ENCODE results near the gene FRK. TPM values are rescaled to one million over a fixed set of nuclear protein-coding genes. Genes with fewer than 3 reads are reported as not detected.

Gene FRK
- total RNA-seq, 1 donor from 2014 or later: 0.77 TPM

- peaks cover 9% of the 10 kb centered on the region for H3K4me1 ChIP-seq (ENCODE audit: insufficient read depth, low read length)
- no peak overlapping the region for H3K9ac ChIP-seq (ENCODE audit: low read length)
- no peaks in the 10 kb centered on the region for H3K9me3 Mint-ChIP-seq (ENCODE audit: unreplicated experiment)
- H3K4me1 Mint-ChIP-seq (ENCODE audit: low read depth, unreplicated experiment): peaks cover 20% of the 10 kb centered on the region
- no peaks in the 10 kb centered on the region for H3K27me3 Mint-ChIP-seq (ENCODE audit: low read depth, unreplicated experiment)
- no peaks in the 10 kb centered on the region for H3K36me3 ChIP-seq (ENCODE audit: insufficient read depth, low read length)
- H3K9me3 ChIP-seq (ENCODE audit: insufficient read depth, low read depth, low read length): no peaks in the 10 kb centered on the region
- no peak overlapping the region for H3K27ac Mint-ChIP-seq (ENCODE audit: unreplicated experiment)
- DNase-seq (ENCODE audit: low read depth) (peak; percentile 41), FAIRE-seq (no peak)
- no peak overlapping the region for H2AFZ ChIP-seq (ENCODE audit: low read depth, low read length)
- no peaks in the 10 kb centered on the region for H4K20me1 ChIP-seq (ENCODE audit: insufficient read depth, low read length)
- no peak overlapping the region for H3K4me3 Mint-ChIP-seq (ENCODE audit: unreplicated experiment)
- TF ChIP-seq, protein P1, sequence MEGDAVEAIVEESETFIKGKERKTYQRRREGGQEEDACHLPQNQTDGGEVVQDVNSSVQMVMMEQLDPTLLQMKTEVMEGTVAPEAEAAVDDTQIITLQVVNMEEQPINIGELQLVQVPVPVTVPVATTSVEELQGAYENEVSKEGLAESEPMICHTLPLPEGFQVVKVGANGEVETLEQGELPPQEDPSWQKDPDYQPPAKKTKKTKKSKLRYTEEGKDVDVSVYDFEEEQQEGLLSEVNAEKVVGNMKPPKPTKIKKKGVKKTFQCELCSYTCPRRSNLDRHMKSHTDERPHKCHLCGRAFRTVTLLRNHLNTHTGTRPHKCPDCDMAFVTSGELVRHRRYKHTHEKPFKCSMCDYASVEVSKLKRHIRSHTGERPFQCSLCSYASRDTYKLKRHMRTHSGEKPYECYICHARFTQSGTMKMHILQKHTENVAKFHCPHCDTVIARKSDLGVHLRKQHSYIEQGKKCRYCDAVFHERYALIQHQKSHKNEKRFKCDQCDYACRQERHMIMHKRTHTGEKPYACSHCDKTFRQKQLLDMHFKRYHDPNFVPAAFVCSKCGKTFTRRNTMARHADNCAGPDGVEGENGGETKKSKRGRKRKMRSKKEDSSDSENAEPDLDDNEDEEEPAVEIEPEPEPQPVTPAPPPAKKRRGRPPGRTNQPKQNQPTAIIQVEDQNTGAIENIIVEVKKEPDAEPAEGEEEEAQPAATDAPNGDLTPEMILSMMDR (IDR thresholded peaks at IDR 0.05; ENCODE audit: insufficient read depth, low read depth, low read length): no peak
- no peak for TF ChIP-seq EZH2 (IDR thresholded peaks at IDR 0.05; ENCODE audit: insufficient read depth, low read length)
- no peaks in the 10 kb centered on the region for H3K36me3 Mint-ChIP-seq (ENCODE audit: low read depth, unreplicated experiment)
- no peaks in the 10 kb centered on the region for H3K27me3 ChIP-seq (ENCODE audit: insufficient read depth, low read length)
- H3K79me2 ChIP-seq (ENCODE audit: insufficient read depth, low read length): no peaks in the 10 kb centered on the region
- no peak overlapping the region for H3K4me2 ChIP-seq (ENCODE audit: low read length)
- H3K4me3 ChIP-seq (ENCODE audit: insufficient read depth, low read depth, low read length): no peak overlapping the region
- no peak overlapping the region for H3K27ac ChIP-seq (ENCODE audit: low read depth, low read length)
Measured at GRCh38 chr6:116012471-116012949, 48.2 kb downstream of the FRK start.

- no peak for TF ChIP-seq EZH2 (IDR thresholded peaks at IDR 0.05; ENCODE audit: insufficient read depth, low read length)
- TF ChIP-seq, protein P1 (IDR thresholded peaks at IDR 0.05; ENCODE audit: insufficient read depth, low read depth, low read length): no peak
- Mint-ChIP-seq H3K36me3 (ENCODE audit: low read depth, unreplicated experiment) (no peaks in the 10 kb centered on the region), H3K27me3 (ENCODE audit: low read depth, unreplicated experiment) (no peaks in the 10 kb centered on the region), H3K4me3 (ENCODE audit: unreplicated experiment) (no peak overlapping the region), H3K9me3 (ENCODE audit: unreplicated experiment) (no peaks in the 10 kb centered on the region), H3K27ac (ENCODE audit: unreplicated experiment) (no peak overlapping the region), H3K4me1 (ENCODE audit: low read depth, unreplicated experiment) (peaks cover 20% of the 10 kb centered on the region)
- no peak for DNase-seq (ENCODE audit: low read depth)
- no peaks in the 10 kb centered on the region for H4K20me1 ChIP-seq (ENCODE audit: insufficient read depth, low read length)
- H3K36me3 ChIP-seq (ENCODE audit: insufficient read depth, low read length): no peaks in the 10 kb centered on the region
- no peak overlapping the region for H3K4me3 ChIP-seq (ENCODE audit: insufficient read depth, low read depth, low read length)
- no peaks in the 10 kb centered on the region for H3K79me2 ChIP-seq (ENCODE audit: insufficient read depth, low read length)
- no peak overlapping the region for H3K27ac ChIP-seq (ENCODE audit: low read depth, low read length)
- no peak for FAIRE-seq
- H2AFZ ChIP-seq (ENCODE audit: low read depth, low read length): no peak overlapping the region
- H3K9me3 ChIP-seq (ENCODE audit: insufficient read depth, low read depth, low read length): no peaks in the 10 kb centered on the region
- H3K27me3 ChIP-seq (ENCODE audit: insufficient read depth, low read length): no peaks in the 10 kb centered on the region
- H3K9ac ChIP-seq (ENCODE audit: low read length): no peak overlapping the region
- H3K4me1 ChIP-seq (ENCODE audit: insufficient read depth, low read length): peaks cover 9% of the 10 kb centered on the region
- no peak overlapping the region for H3K4me2 ChIP-seq (ENCODE audit: low read length)
Measured at GRCh38 chr6:116011520-116011919, 49.2 kb downstream of the FRK start.

DNA sequence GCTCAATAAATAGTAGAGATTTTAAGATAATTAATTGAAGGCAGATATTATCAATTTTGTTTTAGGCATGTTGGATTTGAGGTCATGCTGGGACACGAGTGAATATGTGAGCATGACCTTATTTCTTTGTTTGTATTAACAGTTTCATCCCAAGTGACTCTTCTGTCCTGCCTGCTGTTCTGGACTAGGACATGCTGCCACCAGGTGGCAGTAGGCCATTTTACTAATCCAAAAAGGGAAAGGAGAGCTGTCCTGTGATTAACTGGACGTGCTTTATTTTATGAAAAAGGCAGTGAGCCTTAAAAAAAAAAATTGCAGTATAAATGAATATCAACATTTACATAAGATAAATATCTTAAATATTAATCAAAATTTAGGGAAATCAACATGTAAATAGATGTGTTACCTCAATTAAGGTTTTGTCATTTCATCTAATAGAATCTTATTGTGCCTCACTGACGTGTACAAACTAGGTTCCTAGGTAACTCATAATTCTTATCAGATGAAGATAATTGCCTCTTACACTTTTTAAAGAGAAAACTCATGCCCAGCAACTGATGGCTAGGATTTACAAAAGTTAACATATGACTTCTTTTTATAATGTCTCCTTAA lies 49.8 kb downstream of the FRK start:
- no peak overlapping the region for H3K4me3 ChIP-seq (ENCODE audit: insufficient read depth, low read depth, low read length)
- H3K9ac ChIP-seq (ENCODE audit: low read length): no peak overlapping the region
- H3K4me1 ChIP-seq (ENCODE audit: insufficient read depth, low read length): peaks cover 9% of the 10 kb centered on the region
- no peaks in the 10 kb centered on the region for H3K36me3 ChIP-seq (ENCODE audit: insufficient read depth, low read length)
- TF ChIP-seq, protein P1 (IDR thresholded peaks at IDR 0.05; ENCODE audit: insufficient read depth, low read depth, low read length): peak; percentile 92
- TF ChIP-seq EZH2 (IDR thresholded peaks at IDR 0.05; ENCODE audit: insufficient read depth, low read length): no peak
- Mint-ChIP-seq H3K4me3 (ENCODE audit: unreplicated experiment) (no peak overlapping the region), H3K27me3 (ENCODE audit: low read depth, unreplicated experiment) (no peaks in the 10 kb centered on the region), H3K36me3 (ENCODE audit: low read depth, unreplicated experiment) (no peaks in the 10 kb centered on the region), H3K27ac (ENCODE audit: unreplicated experiment) (peak overlapping the region; percentile 14), H3K9me3 (ENCODE audit: unreplicated experiment) (no peaks in the 10 kb centered on the region), H3K4me1 (ENCODE audit: low read depth, unreplicated experiment) (peaks cover 20% of the 10 kb centered on the region)
- H4K20me1 ChIP-seq (ENCODE audit: insufficient read depth, low read length): no peaks in the 10 kb centered on the region
- H3K27ac ChIP-seq (ENCODE audit: low read depth, low read length): no peak overlapping the region
- DNase-seq (ENCODE audit: low read depth) (peak; percentile 27), FAIRE-seq (peak; percentile 72)
- no peak overlapping the region for H2AFZ ChIP-seq (ENCODE audit: low read depth, low read length)
- H3K9me3 ChIP-seq (ENCODE audit: insufficient read depth, low read depth, low read length): no peaks in the 10 kb centered on the region
- no peak overlapping the region for H3K4me2 ChIP-seq (ENCODE audit: low read length)
- no peaks in the 10 kb centered on the region for H3K27me3 ChIP-seq (ENCODE audit: insufficient read depth, low read length)
- no peaks in the 10 kb centered on the region for H3K79me2 ChIP-seq (ENCODE audit: insufficient read depth, low read length)
